HEK293 (cell line): ENCODE measurements around the gene SINHCAF.
A peak's percentile ranks its signal among the peaks of the same experiment; 100 is the strongest.

Source experiments
- CTCF ChIA-PET: fragments of 350-600 bp; formaldehyde crosslinking; extraction: SDS; loops from one replicate; lab custom pipeline; 2021; ENCODE audit warnings: antibody characterized with exemption; lab: Yijun Ruan, JAX
- POLR2A ChIA-PET: fragments of 300-600 bp; formaldehyde crosslinking; extraction: SDS; loops from one replicate; lab custom pipeline; 2020; ENCODE audit warnings: antibody characterized with exemption, inconsistent platforms; lab: Yijun Ruan, JAX
- H3K27ac ChIP-seq: fragments of 200-500 bp; sonication (Bioruptor generic); 2 replicates; pipeline ENCODE4 v1.5.1; 2014; ENCODE audit warnings: low read depth, low read length, control low read depth, inconsistent platforms; ENCODE audit errors: extremely low read depth
- H3K36me3 ChIP-seq, 2 experiments: fragments of 200-500 bp in 1 of 2; sonication (Bioruptor generic) in 1 of 2; 1 replicate in 1 of 2; 2 replicates in 1 of 2; pipeline ENCODE4 v1.5.1; 2014 to 2017; ENCODE audit warnings: inconsistent platforms in 2 of 2, low read length in 2 of 2; ENCODE audit not compliant: control insufficient read depth in 2 of 2, insufficient read depth in 1 of 2
- H3K4me1 ChIP-seq: fragments of 200-500 bp; sonication (Bioruptor generic); 2 replicates; pipeline ENCODE4 v1.5.1; 2014; ENCODE audit warnings: mild to moderate bottlenecking, low read length, inconsistent platforms; ENCODE audit not compliant: control insufficient read depth, insufficient read depth
- H3K4me3 ChIP-seq: 2 replicates; pipeline ENCODE4 v1.5.1; 2011; ENCODE audit warnings: low read depth, mild to moderate bottlenecking, control low read depth, low read length, moderate library complexity
- H3K9me3 ChIP-seq: fragments of 200-500 bp; sonication (Bioruptor generic); 2 replicates; pipeline ENCODE4 v1.5.1; 2014; ENCODE audit warnings: low read depth, low read length, inconsistent platforms; ENCODE audit not compliant: control insufficient read depth, insufficient read depth
- ATF2 ChIP-seq: fragments of 450-650 bp; formaldehyde crosslinking; IDR thresholded peaks from 2 replicates; pipeline ENCODE4 v1.5.1; 2016; ENCODE audit warnings: missing biosample characterization, missing genetic modification characterization, low read depth
- BCL11B ChIP-seq: fragments of 450-650 bp; formaldehyde crosslinking; IDR thresholded peaks from 2 replicates; pipeline ENCODE4 v1.5.1; 2016; ENCODE audit warnings: low read depth, missing biosample characterization, missing genetic modification characterization
- FEZF1 ChIP-seq: fragments of 450-650 bp; formaldehyde crosslinking; IDR thresholded peaks from 2 replicates; pipeline ENCODE4 v1.5.1; 2016; ENCODE audit warnings: missing biosample characterization, missing genetic modification characterization
- GFI1B ChIP-seq: fragments of 450-650 bp; formaldehyde crosslinking; IDR thresholded peaks from 2 replicates; pipeline ENCODE4 v1.5.1; 2016; ENCODE audit warnings: missing biosample characterization, missing genetic modification characterization
- GLI2 ChIP-seq: fragments of 450-650 bp; formaldehyde crosslinking; IDR thresholded peaks from 2 replicates; pipeline ENCODE4; 2017; ENCODE audit warnings: missing biosample characterization, missing genetic modification characterization, low read depth, borderline replicate concordance
- GLI4 ChIP-seq: fragments of 450-650 bp; formaldehyde crosslinking; IDR thresholded peaks from 2 replicates; pipeline ENCODE4 v1.5.1; 2016; ENCODE audit warnings: missing biosample characterization, missing genetic modification characterization
- OVOL3 ChIP-seq: fragments of 450-650 bp; formaldehyde crosslinking; IDR thresholded peaks from 2 replicates; pipeline ENCODE4 v1.5.1; 2016; ENCODE audit warnings: missing biosample characterization, missing genetic modification characterization
- SP2 ChIP-seq: fragments of 450-650 bp; formaldehyde crosslinking; IDR thresholded peaks from 2 replicates; pipeline ENCODE4 v1.5.1; 2016; ENCODE audit warnings: missing biosample characterization, missing genetic modification characterization
- ZBTB10 ChIP-seq: fragments of 450-650 bp; formaldehyde crosslinking; IDR thresholded peaks from 2 replicates; pipeline ENCODE4 v1.5.1; 2016; ENCODE audit warnings: missing biosample characterization, missing genetic modification characterization
- ZBTB20 ChIP-seq: fragments of 450-650 bp; formaldehyde crosslinking; IDR thresholded peaks from 2 replicates; pipeline ENCODE4 v1.5.1; 2016; ENCODE audit warnings: missing biosample characterization, missing genetic modification characterization
- ZEB2 ChIP-seq: fragments of 450-650 bp; formaldehyde crosslinking; IDR thresholded peaks from 2 replicates; pipeline ENCODE4 v1.5.1; 2016; ENCODE audit warnings: missing biosample characterization, missing genetic modification characterization
- ZFP3 ChIP-seq: fragments of 450-650 bp; formaldehyde crosslinking; IDR thresholded peaks from 2 replicates; pipeline ENCODE4 v1.5.1; 2016; ENCODE audit warnings: low read depth, missing biosample characterization, missing genetic modification characterization
- ZFP37 ChIP-seq: fragments of 450-650 bp; formaldehyde crosslinking; IDR thresholded peaks from 2 replicates; pipeline ENCODE4 v1.5.1; 2016; ENCODE audit warnings: missing biosample characterization, missing genetic modification characterization
- ZFP41 ChIP-seq: fragments of 450-650 bp; formaldehyde crosslinking; IDR thresholded peaks from 2 replicates; pipeline ENCODE4 v1.5.1; 2016; ENCODE audit warnings: missing biosample characterization, missing genetic modification characterization, borderline replicate concordance
- ZNF112 ChIP-seq: fragments of 450-650 bp; formaldehyde crosslinking; IDR thresholded peaks from 2 replicates; pipeline ENCODE4 v1.5.0; 2017; ENCODE audit warnings: missing biosample characterization, missing genetic modification characterization
- ZNF175 ChIP-seq: fragments of 450-650 bp; formaldehyde crosslinking; IDR thresholded peaks from 2 replicates; pipeline ENCODE4 v1.5.1; 2016; ENCODE audit warnings: missing biosample characterization, missing genetic modification characterization
- ZNF335 ChIP-seq: fragments of 450-650 bp; formaldehyde crosslinking; conservative IDR thresholded peaks from 2 replicates; pipeline ENCODE4 v1.5.1; 2016; ENCODE audit warnings: missing biosample characterization, missing genetic modification characterization
- ZNF341 ChIP-seq: fragments of 450-650 bp; formaldehyde crosslinking; IDR thresholded peaks from 2 replicates; pipeline ENCODE4; 2016; ENCODE audit warnings: low read depth, missing biosample characterization, missing genetic modification characterization
- ZNF449 ChIP-seq: fragments of 450-650 bp; formaldehyde crosslinking; IDR thresholded peaks from 2 replicates; pipeline ENCODE4 v1.5.1; 2017; ENCODE audit warnings: missing biosample characterization, mild to moderate bottlenecking, missing genetic modification characterization, moderate library complexity
- ZNF521 ChIP-seq: fragments of 450-650 bp; formaldehyde crosslinking; IDR thresholded peaks from 2 replicates; pipeline ENCODE4 v1.5.1; 2017; ENCODE audit warnings: missing biosample characterization, mild to moderate bottlenecking, missing genetic modification characterization
- ZNF600 ChIP-seq: fragments of 450-650 bp; formaldehyde crosslinking; IDR thresholded peaks from 2 replicates; pipeline ENCODE4 v1.5.1; 2016; ENCODE audit warnings: missing biosample characterization, missing genetic modification characterization
- ZNF677 ChIP-seq: fragments of 450-650 bp; IDR thresholded peaks from 2 replicates; pipeline ENCODE4 v1.5.0; 2018; ENCODE audit warnings: missing biosample characterization, mild to moderate bottlenecking, missing genetic modification characterization, moderate library complexity
- ZNF76 ChIP-seq: fragments of 450-650 bp; formaldehyde crosslinking; IDR thresholded peaks from 2 replicates; pipeline ENCODE4; 2016; ENCODE audit warnings: low read depth, missing biosample characterization, missing genetic modification characterization, borderline replicate concordance
- ZNF785 ChIP-seq: fragments of 450-650 bp; formaldehyde crosslinking; IDR thresholded peaks from 2 replicates; pipeline ENCODE4 v1.5.1; 2016; ENCODE audit warnings: missing biosample characterization, missing genetic modification characterization
- ZNF791 ChIP-seq: fragments of 450-650 bp; formaldehyde crosslinking; IDR thresholded peaks from 2 replicates; pipeline ENCODE4 v1.5.1; 2016; ENCODE audit warnings: missing biosample characterization, missing genetic modification characterization

Gene SINHCAF

GRCh38 chr12:31236998-31237637 is 88.8 kb downstream of the SINHCAF start:
- POLR2A ChIA-PET, result no interaction called here
- CTCF ChIA-PET, result interaction anchor here (0.8 to 4.8 kb wide), 6 partner anchors 13 to 390 kb away, joined by 3 to 39 read pairs (median 6); no protein-coding TSS in a partner anchor
- Histone ChIP-seq H3K36me3 (no peaks in the 10 kb centered on the region), H3K27ac (no peak overlapping the region), H3K4me1 (peaks cover 6% of the 10 kb centered on the region; the same call in 1 of the 2 replicates), H3K9me3 (no peaks in the 10 kb centered on the region), H3K4me3 (no peak overlapping the region)
- no peak for TF ChIP-seq ZFP37 (tag by site-specific recombination)
- TF ChIP-seq SP2 (tag by site-specific recombination), result no peak
- TF ChIP-seq ZNF677 (tag by site-specific recombination), result no peak
- no peak for TF ChIP-seq ZNF112 (tag by site-specific recombination)
- TF ChIP-seq BCL11B (tag by site-specific recombination), result no peak
- TF ChIP-seq ZNF785, result no peak
- no peak for TF ChIP-seq ZFP3 (tag by site-specific recombination)
- no peak for TF ChIP-seq ZEB2 (tag by site-specific recombination)
- TF ChIP-seq ZNF791 (tag by site-specific recombination), result no peak
- no peak for TF ChIP-seq ATF2
- TF ChIP-seq ZNF175, result no peak
- TF ChIP-seq ZNF76 (tag by site-specific recombination), result no peak
- no peak for TF ChIP-seq ZNF521 (tag by site-specific recombination)

- Histone ChIP-seq H3K4me1 (peaks cover 6% of the 10 kb centered on the region; the same call in 1 of the 2 replicates), H3K36me3 (no peaks in the 10 kb centered on the region), H3K9me3 (no peaks in the 10 kb centered on the region), H3K27ac (no peak overlapping the region), H3K4me3 (no peak overlapping the region)
- ChIA-PET CTCF (interaction anchor here (0.6 to 1.2 kb wide), 2 partner anchors 15 to 118 kb away, joined by 3 read pairs; no protein-coding TSS in a partner anchor), POLR2A (no interaction called here)
- TF ChIP-seq ZNF600 (tag by site-specific recombination) (peak; percentile 65), ZFP41 (tag by site-specific recombination) (no peak), GLI4 (tag by site-specific recombination) (no peak)
Observed at GRCh38 chr12:31235868-31236395, 90.0 kb downstream of the SINHCAF start.

GRCh38 chr12:31234955-31235867 is 90.7 kb downstream of the SINHCAF start:
- no peaks in the 10 kb centered on the region for H3K36me3 ChIP-seq
- POLR2A ChIA-PET, result no interaction called here
- peaks cover 6% of the 10 kb centered on the region; the same call in 1 of the 2 replicates for H3K4me1 ChIP-seq
- no peak overlapping the region for H3K27ac ChIP-seq
- no peak overlapping the region for H3K4me3 ChIP-seq
- CTCF ChIA-PET, result interaction anchor here (0.5 to 1.6 kb wide), 8 partner anchors 9 to 386 kb away, joined by 3 to 6 read pairs (median 3); no protein-coding TSS in a partner anchor
- H3K9me3 ChIP-seq, result no peaks in the 10 kb centered on the region
- TF ChIP-seq OVOL3 (tag by site-specific recombination), result no peak
- TF ChIP-seq GFI1B (tag by site-specific recombination), result peak; percentile 79; the same call in 1 of the 2 replicates
- peak; percentile 73 for TF ChIP-seq ZBTB20
- peak; percentile 33; the same call in 1 of the 2 replicates for TF ChIP-seq ZNF341 (tag by site-specific recombination)
- TF ChIP-seq ZNF335, result peak; percentile 56
- peak; percentile 89 for TF ChIP-seq FEZF1 (tag by site-specific recombination)
- TF ChIP-seq GLI2 (tag by site-specific recombination), result no peak
- TF ChIP-seq ZBTB10 (tag by site-specific recombination), result no peak
- peak; percentile 90 for TF ChIP-seq ZNF449 (tag by site-specific recombination)
